Stimulated activated CD4-positive, alpha-beta T cell treated with anti-CD3 and anti-CD28 coated beads, Interleukin-1b, Interleukin-23, amount 100 ng/mL, for 24 hours (primary cell): ENCODE data around the gene YIPF4.
"Not testable (repeated sequence)": the region's sequence is repeated elsewhere in the genome, so short reads cannot be mapped to it uniquely, and the experiment has no call there.

ENCODE experiments used
- DNase-seq, 4 experiments: peaks; one replicate each; pipeline ENCODE4 v3.0.0-alpha.2; 2020; ENCODE audit warnings: low read depth in 4 of 4, low spot score in 1 of 4

Gene YIPF4

DNA sequence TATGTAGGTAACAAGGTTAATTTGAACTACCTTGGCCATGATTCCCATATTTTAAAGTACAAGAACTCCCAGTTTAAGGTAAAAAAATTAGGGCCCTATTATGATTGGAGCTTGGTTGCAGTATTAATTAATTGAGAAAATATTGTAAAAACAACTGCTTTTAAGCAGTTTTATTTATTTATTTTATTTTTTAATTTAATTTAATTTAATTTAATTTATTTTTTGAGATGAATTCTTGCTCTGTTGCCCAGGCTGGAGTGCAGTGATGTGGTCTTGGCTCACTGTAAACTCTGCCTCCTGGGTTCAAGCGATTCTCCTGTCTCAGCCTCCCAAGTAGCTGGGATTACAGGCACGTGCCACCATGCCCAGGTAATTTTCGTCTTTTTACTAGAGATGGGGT is 88.0 kb downstream of the YIPF4 start:
- DNase-seq: not testable (repeated sequence)
